ENCODE measurements around the gene DPYD. TPM values are rescaled to one million over a fixed set of nuclear protein-coding genes. Genes with fewer than 3 reads are reported as not detected.

DPYD gene
- total and polyA plus RNA-seq, 10 of the 15 experiments (the other 5 are each of a cell fraction or from before 2014, with no cell fraction given) = 5.7 to 23.8 (median 10.2) TPM

- TF ChIP-seq, protein P1, sequence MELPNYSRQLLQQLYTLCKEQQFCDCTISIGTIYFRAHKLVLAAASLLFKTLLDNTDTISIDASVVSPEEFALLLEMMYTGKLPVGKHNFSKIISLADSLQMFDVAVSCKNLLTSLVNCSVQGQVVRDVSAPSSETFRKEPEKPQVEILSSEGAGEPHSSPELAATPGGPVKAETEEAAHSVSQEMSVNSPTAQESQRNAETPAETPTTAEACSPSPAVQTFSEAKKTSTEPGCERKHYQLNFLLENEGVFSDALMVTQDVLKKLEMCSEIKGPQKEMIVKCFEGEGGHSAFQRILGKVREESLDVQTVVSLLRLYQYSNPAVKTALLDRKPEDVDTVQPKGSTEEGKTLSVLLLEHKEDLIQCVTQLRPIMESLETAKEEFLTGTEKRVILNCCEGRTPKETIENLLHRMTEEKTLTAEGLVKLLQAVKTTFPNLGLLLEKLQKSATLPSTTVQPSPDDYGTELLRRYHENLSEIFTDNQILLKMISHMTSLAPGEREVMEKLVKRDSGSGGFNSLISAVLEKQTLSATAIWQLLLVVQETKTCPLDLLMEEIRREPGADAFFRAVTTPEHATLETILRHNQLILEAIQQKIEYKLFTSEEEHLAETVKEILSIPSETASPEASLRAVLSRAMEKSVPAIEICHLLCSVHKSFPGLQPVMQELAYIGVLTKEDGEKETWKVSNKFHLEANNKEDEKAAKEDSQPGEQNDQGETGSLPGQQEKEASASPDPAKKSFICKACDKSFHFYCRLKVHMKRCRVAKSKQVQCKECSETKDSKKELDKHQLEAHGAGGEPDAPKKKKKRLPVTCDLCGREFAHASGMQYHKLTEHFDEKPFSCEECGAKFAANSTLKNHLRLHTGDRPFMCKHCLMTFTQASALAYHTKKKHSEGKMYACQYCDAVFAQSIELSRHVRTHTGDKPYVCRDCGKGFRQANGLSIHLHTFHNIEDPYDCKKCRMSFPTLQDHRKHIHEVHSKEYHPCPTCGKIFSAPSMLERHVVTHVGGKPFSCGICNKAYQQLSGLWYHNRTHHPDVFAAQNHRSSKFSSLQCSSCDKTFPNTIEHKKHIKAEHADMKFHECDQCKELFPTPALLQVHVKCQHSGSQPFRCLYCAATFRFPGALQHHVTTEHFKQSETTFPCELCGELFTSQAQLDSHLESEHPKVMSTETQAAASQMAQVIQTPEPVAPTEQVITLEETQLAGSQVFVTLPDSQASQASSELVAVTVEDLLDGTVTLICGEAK (IDR thresholded peaks at IDR 0.05; ENCODE audit: borderline replicate concordance) = no peak
Observed at GRCh38 chr1:97053268-97053667, 867.6 kb downstream of the DPYD start (continued).

DNA sequence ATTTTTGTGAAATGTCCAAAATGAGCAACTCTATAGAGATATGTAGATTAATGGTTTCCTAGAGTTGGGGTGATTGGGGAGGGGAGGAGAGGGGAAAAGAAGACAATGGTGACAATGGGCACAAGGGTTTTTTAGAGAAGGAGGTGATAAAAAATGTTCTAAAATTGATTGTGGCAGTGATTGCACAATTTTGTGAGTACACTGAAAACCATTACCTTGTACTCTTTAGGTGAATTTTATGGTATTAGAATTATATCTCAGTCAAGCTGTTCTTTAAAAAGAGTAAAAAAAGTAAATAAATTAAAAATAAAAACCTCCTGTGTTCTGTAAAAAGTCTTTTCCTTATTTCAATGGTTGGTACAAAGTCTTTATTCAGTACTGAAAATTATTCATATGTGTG lies 869.0 kb downstream of the DPYD start:
- no peak overlapping the region for H3K9ac ChIP-seq (ENCODE audit: control insufficient read depth, insufficient read depth, low read length)
- no peak for ATAC-seq
- CTCF ChIA-PET = no interaction called here
- no peaks in the 10 kb centered on the region for H3K27me3 ChIP-seq (replicated peaks in 1 of 2; ENCODE audit: control insufficient read depth in 2 of 2, insufficient read depth in 2 of 2, low read length in 1 of 2)
- H3K4me2 ChIP-seq (ENCODE audit: control insufficient read depth, insufficient read depth) = no peak overlapping the region
- no peaks in the 10 kb centered on the region for H3K4me1 ChIP-seq (ENCODE audit: control insufficient read depth, insufficient read depth, low read length)
- H3K9me3 ChIP-seq (replicated peaks; ENCODE audit: control insufficient read depth, insufficient read depth, low read length) = no peaks in the 10 kb centered on the region; the same call in 2 of the 3 replicates
- POLR2A ChIA-PET = no interaction called here
- H3K4me3 ChIP-seq = no peak overlapping the region
- no peaks in the 10 kb centered on the region for H3K79me2 ChIP-seq (ENCODE audit: control insufficient read depth, insufficient read depth, low read length)
- BruUV-seq (replicated peaks) = no TSS peak
- in situ Hi-C loops (cut with MboI) = no loop called here
- H3K27ac ChIP-seq (ENCODE audit: control insufficient read depth, insufficient read depth) = no peak overlapping the region
- no peak for FAIRE-seq
- RAD21 ChIA-PET (ENCODE audit: unreplicated experiment) = interaction anchor here (1.7 kb wide), 1 partner anchor 87 kb away, joined by 12 read pairs; no protein-coding TSS in a partner anchor
- intact Hi-C loops (cut with micrococcal nuclease; ENCODE audit: unreplicated experiment) = loop anchor here (5.0 kb wide), 1 partner anchor 1000 kb away; no protein-coding TSS in a partner anchor
- TF ChIP-seq BACH1 (IDR thresholded peaks at IDR 0.05; ENCODE audit: borderline replicate concordance) (no peak), STAT3 (IDR thresholded peaks at IDR 0.05; ENCODE audit: low read depth, low read length) (no peak), TBL1XR1 (IDR thresholded peaks at IDR 0.05; ENCODE audit: low read depth, low read length) (no peak), FOXM1 (IDR thresholded peaks at IDR 0.05; ENCODE audit: low read depth, low read length) (no peak)
- TF ChIP-seq, protein P2, sequence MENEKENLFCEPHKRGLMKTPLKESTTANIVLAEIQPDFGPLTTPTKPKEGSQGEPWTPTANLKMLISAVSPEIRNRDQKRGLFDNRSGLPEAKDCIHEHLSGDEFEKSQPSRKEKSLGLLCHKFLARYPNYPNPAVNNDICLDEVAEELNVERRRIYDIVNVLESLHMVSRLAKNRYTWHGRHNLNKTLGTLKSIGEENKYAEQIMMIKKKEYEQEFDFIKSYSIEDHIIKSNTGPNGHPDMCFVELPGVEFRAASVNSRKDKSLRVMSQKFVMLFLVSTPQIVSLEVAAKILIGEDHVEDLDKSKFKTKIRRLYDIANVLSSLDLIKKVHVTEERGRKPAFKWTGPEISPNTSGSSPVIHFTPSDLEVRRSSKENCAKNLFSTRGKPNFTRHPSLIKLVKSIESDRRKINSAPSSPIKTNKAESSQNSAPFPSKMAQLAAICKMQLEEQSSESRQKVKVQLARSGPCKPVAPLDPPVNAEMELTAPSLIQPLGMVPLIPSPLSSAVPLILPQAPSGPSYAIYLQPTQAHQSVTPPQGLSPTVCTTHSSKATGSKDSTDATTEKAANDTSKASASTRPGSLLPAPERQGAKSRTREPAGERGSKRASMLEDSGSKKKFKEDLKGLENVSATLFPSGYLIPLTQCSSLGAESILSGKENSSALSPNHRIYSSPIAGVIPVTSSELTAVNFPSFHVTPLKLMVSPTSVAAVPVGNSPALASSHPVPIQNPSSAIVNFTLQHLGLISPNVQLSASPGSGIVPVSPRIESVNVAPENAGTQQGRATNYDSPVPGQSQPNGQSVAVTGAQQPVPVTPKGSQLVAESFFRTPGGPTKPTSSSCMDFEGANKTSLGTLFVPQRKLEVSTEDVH (IDR thresholded peaks at IDR 0.05; ENCODE audit: low read depth, partially characterized antibody) = no peak
- TF ChIP-seq, protein P3, sequence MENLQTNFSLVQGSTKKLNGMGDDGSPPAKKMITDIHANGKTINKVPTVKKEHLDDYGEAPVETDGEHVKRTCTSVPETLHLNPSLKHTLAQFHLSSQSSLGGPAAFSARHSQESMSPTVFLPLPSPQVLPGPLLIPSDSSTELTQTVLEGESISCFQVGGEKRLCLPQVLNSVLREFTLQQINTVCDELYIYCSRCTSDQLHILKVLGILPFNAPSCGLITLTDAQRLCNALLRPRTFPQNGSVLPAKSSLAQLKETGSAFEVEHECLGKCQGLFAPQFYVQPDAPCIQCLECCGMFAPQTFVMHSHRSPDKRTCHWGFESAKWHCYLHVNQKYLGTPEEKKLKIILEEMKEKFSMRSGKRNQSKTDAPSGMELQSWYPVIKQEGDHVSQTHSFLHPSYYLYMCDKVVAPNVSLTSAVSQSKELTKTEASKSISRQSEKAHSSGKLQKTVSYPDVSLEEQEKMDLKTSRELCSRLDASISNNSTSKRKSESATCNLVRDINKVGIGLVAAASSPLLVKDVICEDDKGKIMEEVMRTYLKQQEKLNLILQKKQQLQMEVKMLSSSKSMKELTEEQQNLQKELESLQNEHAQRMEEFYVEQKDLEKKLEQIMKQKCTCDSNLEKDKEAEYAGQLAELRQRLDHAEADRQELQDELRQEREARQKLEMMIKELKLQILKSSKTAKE (IDR thresholded peaks at IDR 0.05; ENCODE audit: low read depth, poor library complexity, severe bottlenecking) = no peak
- no peaks in the 10 kb centered on the region for H4K20me1 ChIP-seq (ENCODE audit: control insufficient read depth, insufficient read depth)
- DNase-seq (ENCODE audit: low read depth, low spot score) = no peak
- H3K36me3 ChIP-seq (ENCODE audit: control insufficient read depth in 2 of 2, insufficient read depth in 2 of 2, low read length in 1 of 2) = no peaks in the 10 kb centered on the region
- SMC1A ChIA-PET (ENCODE audit: uncharacterized antibody, unreplicated experiment) = interaction anchor here (1.8 kb wide), 1 partner anchor 87 kb away, joined by 6 read pairs; no protein-coding TSS in a partner anchor
- H2AFZ ChIP-seq (ENCODE audit: control insufficient read depth, low read depth, low read length) = no peak overlapping the region

All from GM12878 (cell line).